Gastrocnemius medialis (tissue), 4 donors: ENCODE data around the gene ADCY5.

ENCODE experiments used
- CTCF ChIP-seq, 5 experiments: fragments of 450-650 bp in 3 of 5; fragments of 200-600 bp in 2 of 5; sonication (generic) in 2 of 5; IDR thresholded peaks in 4 of 5; conservative IDR thresholded peaks in 1 of 5; 1 replicate in 4 of 5; 2 replicates in 1 of 5; pipeline ENCODE4 v1.5.1; 2016 to 2019; ENCODE audit warnings: antibody characterized with exemption in 5 of 5, mild to moderate bottlenecking in 3 of 5, moderate library complexity in 3 of 5
- POLR2A ChIP-seq, 2 donors: fragments of 450-650 bp; IDR thresholded peaks; one replicate each; pipeline ENCODE4 v1.6.1; 2017; ENCODE audit warnings: antibody characterized with exemption in 2 of 2, mild to moderate bottlenecking in 2 of 2, moderate library complexity in 2 of 2

- TF ChIP-seq CTCF (IDR thresholded peaks at IDR 0.05 in 4 of 5, conservative IDR thresholded peaks at IDR 0.05 in 1 of 5): no peak
- no peak for TF ChIP-seq POLR2A (IDR thresholded peaks at IDR 0.05)
These were observed 64.6 kb downstream of the ADCY5 start for GRCh38 chr3:123384256-123384655.
